K562 (cell line): ENCODE results near the gene PES1. TPM values are rescaled to one million over a fixed set of nuclear protein-coding genes. Genes with fewer than 3 reads are reported as not detected.

Experiments used
- ATAC-seq: fragments of 200-7000 bp; cut with Tn5 transposase; 3 replicates; pipeline ENCODE4 v1.9.1; 2020; ENCODE audit warnings: moderate library complexity
- BruUV-seq: library from RNA; stranded (reverse); fragments of 400-500 nt; replicated peaks from 2 replicates; lab custom pipeline; 2021; lab: Mats Ljungman, UMichigan
- CTCF ChIA-PET: fragments of 300-600 bp; formaldehyde crosslinking; extraction: SDS; loops from one replicate; lab custom pipeline; 2021; ENCODE audit warnings: low intra/inter-chr PET ratio; lab: Yijun Ruan, JAX
- POLR2A ChIA-PET: fragments of 300-600, 350-650 bp; sonication (Branson Sonifier 250); formaldehyde crosslinking; extraction: SDS; loops from one replicate; lab custom pipeline; 2021; ENCODE audit warnings: antibody characterized with exemption, inconsistent platforms; lab: Yijun Ruan, JAX
- DNase-seq, 4 experiments: peaks; one replicate each; pipeline versions ENCODE4 v3.0.0 to v3.0.0-alpha.2; 2011 to 2018; ENCODE audit warnings: low spot score in 3 of 4, mixed read lengths in 3 of 4; ENCODE audit errors: extremely low read depth in 1 of 4
- FAIRE-seq: peaks from 2 replicates; lab custom pipeline; 2011; peaks lifted over from hg19 to GRCh38; lab: Jason Lieb, UNC
- H2AFZ ChIP-seq: 2 replicates; pipeline ENCODE4 v1.6.0; 2011; ENCODE audit warnings: low read depth, low read length, control low read depth, inconsistent platforms
- H3K27ac ChIP-seq: fragments of 200-600 bp; 3 replicates; pipeline ENCODE4 v1.8.0; 2011; ENCODE audit warnings: low read depth, mild to moderate bottlenecking, control low read depth, inconsistent platforms, low read length, moderate library complexity, mixed read lengths; ENCODE audit errors: extremely low read depth
- H3K27me3 ChIP-seq, 2 experiments: fragments of 300-600 bp in 1 of 2; 2 replicates in 1 of 2; 3 replicates in 1 of 2; pipeline versions ENCODE4 v1.6.0 to v1.8.0; 2011; ENCODE audit warnings: inconsistent platforms in 2 of 2, low read length in 2 of 2, mild to moderate bottlenecking in 1 of 2, mixed read lengths in 1 of 2, moderate library complexity in 1 of 2; ENCODE audit not compliant: control insufficient read depth in 2 of 2, insufficient read depth in 2 of 2
- H3K36me3 ChIP-seq: fragments of 300-600 bp; 3 replicates; pipeline ENCODE4 v1.8.0; 2011; ENCODE audit warnings: mild to moderate bottlenecking, low read length, inconsistent platforms; ENCODE audit not compliant: control insufficient read depth, insufficient read depth
- H3K4me1 ChIP-seq, 2 experiments: fragments of 200-600 bp in 1 of 2; replicated peaks in 1 of 2; 2 replicates in 1 of 2; 3 replicates in 1 of 2; pipeline versions ENCODE4 v1.5.1 to v1.8.0; 2011; ENCODE audit warnings: inconsistent platforms in 2 of 2, low read length in 2 of 2, mild to moderate bottlenecking in 1 of 2, mixed read lengths in 1 of 2, moderate library complexity in 1 of 2; ENCODE audit not compliant: control insufficient read depth in 2 of 2, insufficient read depth in 2 of 2
- H3K4me2 ChIP-seq: 2 replicates; pipeline ENCODE4 v1.6.1; 2011; ENCODE audit warnings: low read length, control low read depth, inconsistent platforms, mixed read lengths; ENCODE audit not compliant: insufficient read depth
- H3K4me3 ChIP-seq: fragments of 200-600 bp; sonication (generic), shearing (Covaris generic); 2 replicates; pipeline ENCODE4 v1.5.1; 2016; ENCODE audit warnings: control low read depth, inconsistent platforms
- H3K79me2 ChIP-seq: fragments of 200-600 bp; 3 replicates; pipeline ENCODE4 v1.8.0; 2011; ENCODE audit warnings: low read length, inconsistent platforms; ENCODE audit not compliant: control insufficient read depth, insufficient read depth
- H3K9ac ChIP-seq, 2 experiments: 2 replicates each; pipeline versions ENCODE4 v1.6.0 to v1.6.1; 2011; ENCODE audit warnings: low read depth in 2 of 2, low read length in 2 of 2, control low read depth in 1 of 2, inconsistent platforms in 1 of 2, mild to moderate bottlenecking in 1 of 2, mixed read lengths in 1 of 2; ENCODE audit not compliant: insufficient read depth in 1 of 2
- H3K9me1 ChIP-seq: one replicate; pipeline ENCODE4 v1.6.0; 2011; ENCODE audit warnings: inconsistent platforms, mild to moderate bottlenecking, low read length, moderate library complexity; ENCODE audit not compliant: control insufficient read depth, insufficient read depth
- H3K9me3 ChIP-seq: replicated peaks from 2 replicates; pipeline ENCODE4 v1.5.1; 2011; ENCODE audit warnings: low read depth, low read length, inconsistent platforms; ENCODE audit not compliant: control insufficient read depth, insufficient read depth
- H4K20me1 ChIP-seq: replicated peaks from 2 replicates; pipeline ENCODE4 v1.6.1; 2011; ENCODE audit warnings: low read length, inconsistent platforms, mixed read lengths; ENCODE audit not compliant: control insufficient read depth, insufficient read depth
- CCNT2 ChIP-seq: IDR thresholded peaks from 2 replicates; pipeline ENCODE4 v1.6.1; 2011; ENCODE audit warnings: borderline replicate concordance, low read depth, mild to moderate bottlenecking, moderate library complexity, mixed read lengths, low read length; ENCODE audit not compliant: insufficient read length; ENCODE audit errors: extremely low read depth
- CXXC5 ChIP-seq: fragments of 250-450 bp; sonication (Bioruptor Pico); IDR thresholded peaks from 2 replicates; pipeline ENCODE4 v1.8.0; 2022; ENCODE audit warnings: inconsistent platforms, mild to moderate bottlenecking, moderate library complexity
- EGR1 ChIP-seq: fragments of 450-650 bp; conservative IDR thresholded peaks from 2 replicates; pipeline ENCODE4 v1.6.1; 2017; ENCODE audit warnings: mild to moderate bottlenecking
- GABPB1 ChIP-seq: sonication (generic); formaldehyde crosslinking; IDR thresholded peaks from 2 replicates; pipeline ENCODE4 v1.8.0; 2022; ENCODE audit warnings: mild to moderate bottlenecking, missing genetic modification reagents
- HDAC3 ChIP-seq: fragments of 450-650 bp; IDR thresholded peaks from 2 replicates; pipeline ENCODE4 v1.6.1; 2018; ENCODE audit warnings: borderline replicate concordance, mild to moderate bottlenecking, moderate library complexity; ENCODE audit not compliant: partially characterized antibody
- KDM1A ChIP-seq, 2 experiments: fragments of 450-650 bp; IDR thresholded peaks; 2 replicates each; pipeline ENCODE4 v1.6.1; 2016; ENCODE audit warnings: mild to moderate bottlenecking in 2 of 2
- MIER1 ChIP-seq: fragments of 450-650 bp; IDR thresholded peaks from 2 replicates; pipeline ENCODE4 v1.6.1; 2016; ENCODE audit warnings: antibody characterized with exemption, mild to moderate bottlenecking, low read depth
- PHF8 ChIP-seq: fragments of 200-600 bp; sonication (generic); IDR thresholded peaks from 2 replicates; pipeline ENCODE4 v1.6.1; 2012; ENCODE audit warnings: mixed run types, mild to moderate bottlenecking, inconsistent platforms, low read length, moderate library complexity, borderline replicate concordance
- POLR2A ChIP-seq: fragments of 450-650 bp; conservative IDR thresholded peaks from 2 replicates; pipeline ENCODE4 v1.6.1; 2016
- RCOR1 ChIP-seq, 2 experiments: IDR thresholded peaks; 2 replicates each; pipeline ENCODE4 v1.6.1; 2012; ENCODE audit warnings: low read depth in 2 of 2, low read length in 2 of 2, borderline replicate concordance in 1 of 2, improper control_type of control experiment in 1 of 2
- WGBS: fragments of 100-300 bp; shearing (Covaris generic); methylation state at CpG from one replicate; pipeline ENCODE4 v1.1.6; 2016; ENCODE audit warnings: low coverage, mixed read lengths; ENCODE audit not compliant: insufficient coverage; ENCODE audit errors: missing lambda C conversion rate; 5-methylcytosine and 5-hydroxymethylcytosine counted together
- in situ Hi-C: fragments of 300-500 bp; cut with MboI; formaldehyde crosslinking; loops from 4 replicates; pipeline ENCODE4 v1.15.0; 2018; ENCODE audit warnings: inconsistent platforms, mixed read lengths
- intact Hi-C: fragments of 100-400 bp; cut with micrococcal nuclease; formaldehyde crosslinking; loops from 2 replicates; pipeline ENCODE4 v1.14.2; 2022
- polyA plus RNA-seq, 8 experiments: library from polyadenylated mRNA; depleted of rRNA in 4 of 8; stranded (reverse) in 5 of 8; unstranded in 3 of 8; fragments of >200 nt; fragmentation: Nextera tagmentation in 2 of 8; fragmentation: Illumina TruSeq in 1 of 8; extraction: Ambion mirVana in 2 of 8; extraction: Trizol in 1 of 8; gene quantifications; 2 replicates each; pipeline versions ENCODE4 v1.2.1 to v1.2.3, GENCODE V29; 2011 to 2014; ENCODE audit warnings: inconsistent platforms in 1 of 8, missing spikeins in 1 of 8
- total RNA-seq, 7 experiments: library from RNA; depleted of rRNA in 6 of 7; stranded (reverse); fragments of >200 nt in 6 of 7; fragmentation: Illumina TruSeq in 2 of 7; extraction: Trizol in 2 of 7; gene quantifications; 2 replicates each; pipeline versions ENCODE4 v1.2.1 to v1.2.3, GENCODE V29; 2011 to 2021; ENCODE audit warnings: low replicate concordance in 1 of 7
- TF ChIP-seq, protein P1 (sequence below), 2 experiments: fragments of 450-650 bp in 1 of 2; sonication (generic) in 1 of 2; formaldehyde crosslinking in 1 of 2; IDR thresholded peaks; 2 replicates each; pipeline versions ENCODE4 v1.7.1 to v1.9.0; 2016 to 2022; ENCODE audit warnings: inconsistent platforms in 1 of 2, mild to moderate bottlenecking in 1 of 2, missing genetic modification reagents in 1 of 2

The PES1 gene
- total and polyA plus RNA-seq, 9 of the 15 experiments (the other 6 are each of a cell fraction or from before 2014, with no cell fraction given), result 6.5 to 158 (median 94.3) TPM

DNA sequence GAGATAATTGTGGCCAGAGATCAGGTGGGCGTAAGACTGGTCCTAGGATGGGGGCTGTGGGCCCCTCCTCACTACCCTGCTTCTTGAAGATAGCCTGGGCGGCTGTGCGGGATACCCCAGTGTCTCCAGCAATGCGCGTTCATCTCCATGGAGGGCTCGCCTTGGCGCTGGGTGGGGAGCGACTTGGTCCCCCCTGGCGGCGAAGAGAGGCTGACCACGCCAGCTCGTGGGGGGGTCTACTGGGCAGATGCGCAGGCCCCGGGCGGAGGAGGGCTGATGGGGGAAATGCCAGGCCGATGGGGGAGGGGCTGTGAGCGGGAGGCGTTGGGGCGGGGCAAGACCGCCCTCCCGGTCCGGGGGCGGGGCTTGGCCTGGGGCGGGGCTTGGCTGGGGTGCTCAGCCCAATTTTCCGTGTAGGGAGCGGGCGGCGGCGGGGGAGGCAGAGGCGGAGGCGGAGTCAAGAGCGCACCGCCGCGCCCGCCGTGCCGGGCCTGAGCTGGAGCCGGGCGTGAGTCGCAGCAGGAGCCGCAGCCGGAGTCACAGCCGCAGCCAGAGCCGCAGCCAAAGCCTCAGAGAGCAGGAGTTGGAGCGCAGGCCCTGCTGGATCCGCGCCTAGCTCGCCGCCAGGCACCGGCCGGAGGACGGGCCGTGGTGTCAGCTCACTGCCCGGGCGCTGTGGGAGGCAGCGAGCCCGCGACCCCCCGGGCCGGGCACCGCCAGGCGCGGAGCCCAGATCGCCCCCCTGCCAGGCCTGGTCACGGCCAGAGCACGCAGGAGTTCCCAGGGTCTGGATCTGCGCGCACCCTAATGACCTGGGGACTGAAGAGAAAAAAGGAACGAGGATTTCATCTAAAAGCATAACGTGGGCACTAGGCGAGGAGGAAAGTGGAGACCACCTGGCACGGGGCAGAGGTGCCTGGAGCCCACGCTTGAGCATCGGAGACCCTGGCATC lies 43.8 kb upstream of the PES1 start, which contains the start of gene SLC35E4:
Gene SLC35E4, plus strand, starts transcription at position 509 of the 953 bp plus-strand sequence. CDS start 670 bp downstream, outside the sequence.
- FAIRE-seq, result no peak
- no TSS peak for BruUV-seq
- peaks cover 5 to 28% of the 10 kb centered on the region in 2 experiments; a peak in 4 of 5 replicates for H3K4me1 ChIP-seq
- ChIA-PET POLR2A (interaction anchor here (0.6 to 2.5 kb wide), 7 partner anchors 9 to 190 kb away, joined by 3 to 13 read pairs (median 4); no protein-coding TSS in a partner anchor), CTCF (interaction anchor here (0.6 to 2.3 kb wide), 2 partner anchors 31 to 120 kb away, joined by 3 to 34 read pairs; no protein-coding TSS in a partner anchor)
- in situ Hi-C loops (no loop called here), intact Hi-C loops (loop anchor here (1.0 kb wide), 1 partner anchor 120 kb away; no protein-coding TSS in a partner anchor)
- peak within 1 kb of the TSS; percentile 51 to 92 for H3K9ac ChIP-seq
- H3K27ac ChIP-seq, result peak within 1 kb of the TSS; percentile 44; the same call in 2 of the 3 replicates
- peak within 1 kb of the TSS; percentile 39 for H3K4me3 ChIP-seq
- H2AFZ ChIP-seq, result peak within 1 kb of the TSS; percentile 93
- H3K4me2 ChIP-seq, result peak within 1 kb of the TSS; percentile 75
- DNase-seq, result peak; percentile 86 to 95 (median 93)
- no peaks in the 10 kb centered on the region for H3K79me2 ChIP-seq
- H4K20me1 ChIP-seq, result no peaks in the 10 kb centered on the region
- no peaks in the 10 kb centered on the region for H3K9me1 ChIP-seq
- 5% methylated on average over 37 of the region's 75 CpGs for WGBS
- H3K27me3 ChIP-seq, result no peaks in the 10 kb centered on the region
- H3K9me3 ChIP-seq, result no peaks in the 10 kb centered on the region
- ATAC-seq, result peak; percentile 94
- H3K36me3 ChIP-seq, result no peaks in the 10 kb centered on the region
- TF ChIP-seq GABPB1 (CRISPR knock-in tag) (0 out of 2 replicates have a peak, but pooled peaks have one; percentile 17), PHF8 (peak; percentile 67; the same call in 1 of the 2 replicates), HDAC3 (no peak), KDM1A (IDR thresholded peaks at IDR 0.05) (no peak), EGR1 (peak; percentile 81), RCOR1 (IDR thresholded peaks at IDR 0.05; ENCODE audit: borderline replicate concordance in 1 of 2, low read depth in 2 of 2, low read length in 2 of 2) (no peak), CXXC5 (CRISPR knock-in tag) (peak; percentile 74), CCNT2 (peak; percentile 52), MIER1 (no peak), POLR2A (peak; percentile 44; the same call in 1 of the 2 replicates)
- TF ChIP-seq, protein P1, sequence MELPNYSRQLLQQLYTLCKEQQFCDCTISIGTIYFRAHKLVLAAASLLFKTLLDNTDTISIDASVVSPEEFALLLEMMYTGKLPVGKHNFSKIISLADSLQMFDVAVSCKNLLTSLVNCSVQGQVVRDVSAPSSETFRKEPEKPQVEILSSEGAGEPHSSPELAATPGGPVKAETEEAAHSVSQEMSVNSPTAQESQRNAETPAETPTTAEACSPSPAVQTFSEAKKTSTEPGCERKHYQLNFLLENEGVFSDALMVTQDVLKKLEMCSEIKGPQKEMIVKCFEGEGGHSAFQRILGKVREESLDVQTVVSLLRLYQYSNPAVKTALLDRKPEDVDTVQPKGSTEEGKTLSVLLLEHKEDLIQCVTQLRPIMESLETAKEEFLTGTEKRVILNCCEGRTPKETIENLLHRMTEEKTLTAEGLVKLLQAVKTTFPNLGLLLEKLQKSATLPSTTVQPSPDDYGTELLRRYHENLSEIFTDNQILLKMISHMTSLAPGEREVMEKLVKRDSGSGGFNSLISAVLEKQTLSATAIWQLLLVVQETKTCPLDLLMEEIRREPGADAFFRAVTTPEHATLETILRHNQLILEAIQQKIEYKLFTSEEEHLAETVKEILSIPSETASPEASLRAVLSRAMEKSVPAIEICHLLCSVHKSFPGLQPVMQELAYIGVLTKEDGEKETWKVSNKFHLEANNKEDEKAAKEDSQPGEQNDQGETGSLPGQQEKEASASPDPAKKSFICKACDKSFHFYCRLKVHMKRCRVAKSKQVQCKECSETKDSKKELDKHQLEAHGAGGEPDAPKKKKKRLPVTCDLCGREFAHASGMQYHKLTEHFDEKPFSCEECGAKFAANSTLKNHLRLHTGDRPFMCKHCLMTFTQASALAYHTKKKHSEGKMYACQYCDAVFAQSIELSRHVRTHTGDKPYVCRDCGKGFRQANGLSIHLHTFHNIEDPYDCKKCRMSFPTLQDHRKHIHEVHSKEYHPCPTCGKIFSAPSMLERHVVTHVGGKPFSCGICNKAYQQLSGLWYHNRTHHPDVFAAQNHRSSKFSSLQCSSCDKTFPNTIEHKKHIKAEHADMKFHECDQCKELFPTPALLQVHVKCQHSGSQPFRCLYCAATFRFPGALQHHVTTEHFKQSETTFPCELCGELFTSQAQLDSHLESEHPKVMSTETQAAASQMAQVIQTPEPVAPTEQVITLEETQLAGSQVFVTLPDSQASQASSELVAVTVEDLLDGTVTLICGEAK (IDR thresholded peaks at IDR 0.05), result peak; percentile 64; the same call in 1 of the 2 replicates
- TF ChIP-seq, protein P1 (CRISPR knock-in tag; IDR thresholded peaks at IDR 0.05), result no peak
